A673 (cell line): ENCODE measurements around the gene CCDC54. TPM values are rescaled to one million over a fixed set of nuclear protein-coding genes. Genes with fewer than 3 reads are reported as not detected.

Experiments
- BruUV-seq: library from RNA; stranded (reverse); fragments of 400-500 nt; replicated peaks from 2 replicates; lab custom pipeline; 2021; lab: Mats Ljungman, UMichigan
- CTCF ChIA-PET: fragments of 300-600 bp; sonication (Branson Sonifier 250); formaldehyde crosslinking; loops from one replicate; lab custom pipeline; 2022; ENCODE audit warnings: antibody characterized with exemption; lab: Charles Lee
- POLR2A ChIA-PET: fragments of 300-600 bp; sonication (Branson Sonifier 250); formaldehyde crosslinking; loops from one replicate; lab custom pipeline; 2022; ENCODE audit warnings: antibody characterized with exemption; ENCODE audit not compliant: low non-redundant PET; lab: Charles Lee
- DNase-seq: peaks from one replicate; pipeline ENCODE4 v3.0.0-alpha.2; 2015; ENCODE audit warnings: low spot score
- H3K27ac ChIP-seq: fragments of 200-600 bp; sonication (generic); 2 replicates; pipeline ENCODE4 v1.5.1; 2016; ENCODE audit warnings: mixed run types, low read depth, mild to moderate bottlenecking, mixed read lengths, antibody characterized with exemption, low read length; ENCODE audit not compliant: poor library complexity, severe bottlenecking
- H3K27me3 ChIP-seq: fragments of 200-600 bp; sonication (generic); replicated peaks from 2 replicates; pipeline ENCODE4 v1.6.1; 2017; ENCODE audit warnings: mixed run types, low read depth, mild to moderate bottlenecking, mixed read lengths, antibody characterized with exemption, low read length; ENCODE audit not compliant: insufficient read depth, poor library complexity
- H3K36me3 ChIP-seq: fragments of 200-600 bp; sonication (generic); 2 replicates; pipeline ENCODE4 v1.6.1; 2016; ENCODE audit warnings: mixed run types, mild to moderate bottlenecking, mixed read lengths, antibody characterized with exemption, low read length; ENCODE audit not compliant: insufficient read depth, poor library complexity, severe bottlenecking
- H3K4me1 ChIP-seq: fragments of 200-600 bp; sonication (generic); 2 replicates; pipeline ENCODE4 v1.6.1; 2017; ENCODE audit warnings: mixed run types, mild to moderate bottlenecking, mixed read lengths, antibody characterized with exemption, low read length; ENCODE audit not compliant: insufficient read depth, poor library complexity, severe bottlenecking
- H3K4me3 ChIP-seq: fragments of 200-600 bp; sonication (generic); 2 replicates; pipeline ENCODE4 v1.5.1; 2016; ENCODE audit warnings: low read depth, mixed run types, mild to moderate bottlenecking, mixed read lengths, low read length; ENCODE audit not compliant: poor library complexity, severe bottlenecking
- H3K9me3 ChIP-seq: fragments of 200-600 bp; sonication (generic); 2 replicates; pipeline ENCODE4 v1.6.1; 2016; ENCODE audit warnings: mixed run types, low read depth, mild to moderate bottlenecking, mixed read lengths, antibody characterized with exemption, low read length; ENCODE audit not compliant: poor library complexity, severe bottlenecking
- EZH2 ChIP-seq: fragments of 200-600 bp; sonication (generic); IDR thresholded peaks from 2 replicates; pipeline ENCODE4 v1.6.1; 2017; ENCODE audit warnings: borderline replicate concordance, low read depth, mild to moderate bottlenecking, mixed read lengths, antibody characterized with exemption, low read length; ENCODE audit not compliant: poor library complexity, severe bottlenecking
- intact Hi-C: fragments of 100-400 bp; cut with micrococcal nuclease; formaldehyde crosslinking; loops from one replicate; pipeline ENCODE4 v1.10.0; 2022; ENCODE audit not compliant: unreplicated experiment
- total RNA-seq: library from RNA; stranded (reverse); gene quantifications from 2 replicates; pipeline ENCODE4 v1.2.3, GENCODE V29; 2021
- TF ChIP-seq, protein P1 (sequence below): fragments of 300-800, 200-600 bp; sonication (generic); conservative IDR thresholded peaks from 2 replicates; pipeline ENCODE4 v1.5.1; 2017; ENCODE audit warnings: low read depth, mild to moderate bottlenecking, antibody characterized with exemption, low read length, moderate library complexity, mixed read lengths

CCDC54 gene
- total RNA-seq, 1 experiment from 2014 or later: not detected

DNA sequence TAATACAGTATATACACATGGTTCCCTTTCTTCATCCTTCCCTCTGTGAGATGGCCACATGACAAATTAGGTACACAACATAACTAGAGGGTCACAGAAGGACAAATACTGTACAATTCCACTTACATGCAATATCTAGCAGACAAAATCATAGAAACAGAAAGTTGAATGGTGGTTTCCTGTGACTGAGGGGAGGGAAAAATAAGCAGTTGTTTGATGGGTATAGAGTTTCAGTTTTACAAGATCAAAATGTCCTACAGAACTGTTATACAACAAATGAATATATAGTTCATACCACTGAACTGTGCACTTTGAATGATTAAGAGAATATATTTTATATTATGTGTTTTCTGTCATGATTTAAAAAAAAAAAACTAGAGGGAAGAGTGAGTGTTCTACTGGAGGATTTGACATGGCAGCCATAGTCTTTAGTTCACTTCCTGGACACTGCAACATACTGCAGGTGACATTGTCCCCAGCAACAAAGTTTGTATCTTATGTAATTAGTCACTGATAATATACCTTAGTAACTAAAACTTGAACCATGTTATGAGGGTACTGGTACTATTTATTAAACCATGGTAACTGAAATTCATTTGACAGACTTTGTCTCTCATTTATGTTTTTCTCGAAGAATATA lies 37.2 kb downstream of the CCDC54 start:
- H3K27me3 ChIP-seq: no peaks in the 10 kb centered on the region
- no peaks in the 10 kb centered on the region for H3K4me1 ChIP-seq
- intact Hi-C loops: no loop called here
- ChIA-PET CTCF (no interaction called here), POLR2A (no interaction called here)
- H3K36me3 ChIP-seq: no peaks in the 10 kb centered on the region
- H3K4me3 ChIP-seq: no peak overlapping the region
- DNase-seq: no peak
- H3K9me3 ChIP-seq: peaks cover 4% of the 10 kb centered on the region
- TF ChIP-seq, protein P1, sequence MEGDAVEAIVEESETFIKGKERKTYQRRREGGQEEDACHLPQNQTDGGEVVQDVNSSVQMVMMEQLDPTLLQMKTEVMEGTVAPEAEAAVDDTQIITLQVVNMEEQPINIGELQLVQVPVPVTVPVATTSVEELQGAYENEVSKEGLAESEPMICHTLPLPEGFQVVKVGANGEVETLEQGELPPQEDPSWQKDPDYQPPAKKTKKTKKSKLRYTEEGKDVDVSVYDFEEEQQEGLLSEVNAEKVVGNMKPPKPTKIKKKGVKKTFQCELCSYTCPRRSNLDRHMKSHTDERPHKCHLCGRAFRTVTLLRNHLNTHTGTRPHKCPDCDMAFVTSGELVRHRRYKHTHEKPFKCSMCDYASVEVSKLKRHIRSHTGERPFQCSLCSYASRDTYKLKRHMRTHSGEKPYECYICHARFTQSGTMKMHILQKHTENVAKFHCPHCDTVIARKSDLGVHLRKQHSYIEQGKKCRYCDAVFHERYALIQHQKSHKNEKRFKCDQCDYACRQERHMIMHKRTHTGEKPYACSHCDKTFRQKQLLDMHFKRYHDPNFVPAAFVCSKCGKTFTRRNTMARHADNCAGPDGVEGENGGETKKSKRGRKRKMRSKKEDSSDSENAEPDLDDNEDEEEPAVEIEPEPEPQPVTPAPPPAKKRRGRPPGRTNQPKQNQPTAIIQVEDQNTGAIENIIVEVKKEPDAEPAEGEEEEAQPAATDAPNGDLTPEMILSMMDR: no peak
- no peak for TF ChIP-seq EZH2
- BruUV-seq: no TSS peak
- H3K27ac ChIP-seq: no peak overlapping the region

DNA sequence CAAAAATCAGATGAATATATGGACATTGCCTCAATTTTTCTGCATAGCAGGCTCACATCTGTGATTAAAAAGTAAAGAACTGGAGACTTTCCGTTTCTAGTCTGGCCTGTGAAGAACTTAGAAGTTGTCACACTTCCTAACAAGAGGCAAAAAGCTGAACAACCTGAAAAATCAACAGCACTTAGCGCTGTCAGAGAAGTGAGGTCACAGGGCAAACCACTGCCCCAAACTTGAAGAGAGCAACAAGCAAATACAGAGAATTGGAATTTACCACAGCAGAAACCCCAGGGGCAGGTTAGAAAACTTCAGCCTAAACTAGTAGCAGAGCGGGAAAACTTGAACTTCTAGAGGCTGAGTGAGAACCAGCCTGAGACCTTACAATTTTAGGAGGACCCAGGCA lies 38.9 kb downstream of the CCDC54 start:
- Histone ChIP-seq H3K4me3 (no peak overlapping the region), H3K36me3 (no peaks in the 10 kb centered on the region), H3K27me3 (no peaks in the 10 kb centered on the region), H3K27ac (no peak overlapping the region), H3K9me3 (no peaks in the 10 kb centered on the region), H3K4me1 (no peaks in the 10 kb centered on the region)
- intact Hi-C loops: no loop called here
- ChIA-PET CTCF (no interaction called here), POLR2A (no interaction called here)
- TF ChIP-seq, protein P1: no peak
- no peak for TF ChIP-seq EZH2
- no peak for DNase-seq
- BruUV-seq: no TSS peak

DNA sequence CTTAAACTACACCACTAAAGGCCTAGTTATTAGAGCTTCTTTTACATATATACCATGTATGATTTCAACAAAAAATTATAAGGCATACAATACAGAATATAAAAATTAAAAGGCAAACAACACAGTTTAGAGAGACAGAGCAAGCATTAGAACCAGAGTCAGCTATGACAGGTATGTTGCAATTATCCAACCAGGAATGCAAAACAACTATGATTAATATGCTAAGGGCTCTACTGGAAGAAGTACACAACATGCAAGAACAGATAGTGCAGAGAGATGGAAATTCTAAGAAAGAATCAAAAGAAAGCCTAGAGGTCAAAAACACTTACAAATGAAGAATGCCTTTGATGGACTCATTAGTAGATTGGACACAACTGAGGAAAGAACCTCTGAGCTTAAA lies 39.6 kb downstream of the CCDC54 start:
- no peak for DNase-seq
- Histone ChIP-seq H3K9me3 (no peaks in the 10 kb centered on the region), H3K4me3 (no peak overlapping the region), H3K27ac (no peak overlapping the region), H3K36me3 (no peaks in the 10 kb centered on the region), H3K4me1 (no peaks in the 10 kb centered on the region), H3K27me3 (no peaks in the 10 kb centered on the region)
- BruUV-seq: no TSS peak
- ChIA-PET CTCF (no interaction called here), POLR2A (no interaction called here)
- intact Hi-C loops: no loop called here
- TF ChIP-seq, protein P1: no peak
- no peak for TF ChIP-seq EZH2
